Measurements from ENCODE around the gene HSPA1A. TPM values are rescaled to one million over a fixed set of nuclear protein-coding genes. Genes with fewer than 3 reads are reported as not detected.
A peak's percentile ranks its signal among the peaks of the same experiment; 100 is the strongest.
"Not testable (repeated sequence)": the region's sequence is repeated elsewhere in the genome, so short reads cannot be mapped to it uniquely, and the experiment has no call there.

HSPA1A gene
- total RNA-seq, 1 donor from 2014 or later: 67.4 TPM

DNA sequence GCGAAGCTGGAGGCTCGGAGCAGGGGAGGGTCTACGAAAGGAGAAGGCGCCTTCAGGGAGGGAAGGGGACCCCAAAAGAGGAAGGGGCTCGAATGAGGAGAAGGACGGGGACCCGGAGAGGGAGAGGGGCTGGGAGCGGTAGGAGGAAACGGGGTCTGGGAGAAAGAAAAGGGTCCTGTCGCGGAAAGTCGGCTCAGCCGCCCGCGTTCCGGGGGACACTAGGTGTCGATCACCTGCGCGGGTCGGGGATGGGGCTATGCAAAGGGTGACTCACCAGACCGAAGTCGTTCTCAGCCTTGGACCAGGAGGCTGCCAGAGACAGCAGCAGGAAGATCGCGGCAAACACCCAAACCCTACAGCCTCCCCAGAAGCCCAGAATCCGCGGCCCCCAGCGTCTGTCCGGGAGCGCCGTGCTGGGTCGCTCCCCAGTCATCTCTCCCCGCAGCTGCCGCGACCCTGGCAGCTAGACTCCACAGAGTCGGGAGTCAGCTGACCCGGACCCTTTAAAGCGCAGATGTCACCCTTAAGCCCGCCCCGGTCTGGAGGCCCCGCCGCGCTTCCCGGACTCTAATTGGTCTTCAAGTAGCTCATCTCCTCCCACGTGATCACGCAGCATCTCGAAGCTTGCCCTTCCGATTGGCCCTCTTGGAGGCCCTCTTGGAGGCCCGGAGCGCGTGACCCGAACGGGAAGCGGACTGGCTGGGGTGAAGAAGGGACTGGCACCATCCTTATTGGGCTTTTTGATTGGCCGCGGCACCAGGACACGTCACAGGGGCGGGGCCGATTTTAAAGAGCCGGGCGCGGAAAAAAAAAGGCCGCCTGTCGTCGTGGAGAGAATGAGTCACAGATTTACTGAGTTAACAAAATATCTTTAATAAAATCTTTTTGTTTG, 47.2 kb downstream of the HSPA1A start, which contains the start of gene NEU1:
NEU1 (minus strand) TSS at position 478 of the 892 bp plus-strand sequence; CDS start at position 433, 45 bp downstream.
- peak; percentile 99 to 100 for DNase-seq (ENCODE audit: low read depth in 2 of 2)

GRCh38 chr6:31864123-31864562, 48.8 kb downstream of the HSPA1A start:
- DNase-seq (ENCODE audit: low read depth in 2 of 2): not testable (repeated sequence)

DNA sequence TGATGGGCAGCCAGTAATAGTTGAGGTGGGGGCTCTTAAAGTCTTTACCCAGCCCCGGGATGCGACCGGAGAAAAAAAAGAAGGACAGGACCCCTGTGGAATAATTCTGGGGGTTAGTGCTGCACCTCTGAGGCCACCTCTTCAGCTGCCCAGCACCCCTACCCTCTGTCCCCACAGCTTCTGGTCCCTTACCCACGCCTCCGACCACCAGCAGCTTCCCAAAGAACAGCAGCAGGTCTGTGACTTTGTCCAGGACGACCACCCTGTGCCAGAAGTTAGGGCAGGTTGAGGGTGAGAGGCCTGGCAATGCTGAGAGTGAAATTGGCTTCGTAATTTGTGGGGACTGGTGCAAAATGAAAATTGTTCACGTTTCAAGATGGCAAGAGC, 49.5 kb downstream of the HSPA1A start:
- DNase-seq (ENCODE audit: low read depth in 2 of 2): no peak

GRCh38 chr6:31865205-31866118, 50.1 kb downstream of the HSPA1A start:
- no peak for DNase-seq (ENCODE audit: low read depth in 2 of 2)

Other genes starting within 250 kb of the HSPA1A start
- gene LTA, start 243.3 kb upstream of the HSPA1A start, total RNA-seq: not detected in 2 replicates
- gene TNF, start 240.0 kb upstream of the HSPA1A start, total RNA-seq: not detected in 2 replicates
- gene LTB, start 233.1 kb upstream of the HSPA1A start, total RNA-seq: 6.4 and 11.8 TPM in 2 replicates
- gene LST1, start 229.3 kb upstream of the HSPA1A start, total RNA-seq: 0.51 TPM in 1 of 2 replicates, not detected in the other
- not detected in 2 replicates for gene NCR3, start 222.5 kb upstream of the HSPA1A start, total RNA-seq
- gene AIF1, start 200.3 kb upstream of the HSPA1A start, total RNA-seq: 0.13 TPM in 2 replicates
- 19.8 and 35.0 TPM in 2 replicates for gene PRRC2A, start 194.8 kb upstream of the HSPA1A start, total RNA-seq
- gene BAG6, start 162.9 kb upstream of the HSPA1A start, total RNA-seq: 86.7 and 158 TPM in 2 replicates
- 0.39 and 0.51 TPM in 2 replicates for gene APOM, start 159.6 kb upstream of the HSPA1A start, total RNA-seq
- 15.8 and 22.9 TPM in 2 replicates for gene C6orf47, start 154.8 kb upstream of the HSPA1A start, total RNA-seq
- gene GPANK1, start 150.5 kb upstream of the HSPA1A start, total RNA-seq: 9.0 and 11.5 TPM in 2 replicates
- gene CSNK2B, start 149.5 kb upstream of the HSPA1A start, total RNA-seq: 76.5 and 99.5 TPM in 2 replicates
- 0.64 and 2.0 TPM in 2 replicates for gene LY6G5B, start 145.6 kb upstream of the HSPA1A start, total RNA-seq
- gene LY6G5C, start 134.5 kb upstream of the HSPA1A start, total RNA-seq: 1.2 and 1.9 TPM in 2 replicates
- gene ABHD16A, start 112.2 kb upstream of the HSPA1A start, total RNA-seq: 43.8 and 59.8 TPM in 2 replicates
- not detected in 2 replicates for gene LY6G6F, start 108.7 kb upstream of the HSPA1A start, total RNA-seq
- not detected in 2 replicates for gene LY6G6D, start 100.2 kb upstream of the HSPA1A start, total RNA-seq
- not detected in 2 replicates for gene LY6G6C, start 93.8 kb upstream of the HSPA1A start, total RNA-seq
- not detected in 2 replicates for gene MPIG6B, start 92.2 kb upstream of the HSPA1A start, total RNA-seq
- gene DDAH2, start 86.2 kb upstream of the HSPA1A start, total RNA-seq: 108 and 125 TPM in 2 replicates
- 464 and 694 TPM in 2 replicates for gene CLIC1, start 79.0 kb upstream of the HSPA1A start, total RNA-seq
- 2.8 and 4.5 TPM in 2 replicates for gene MSH5, start 75.5 kb upstream of the HSPA1A start, total RNA-seq
- 2.0 and 3.3 TPM in 2 replicates for gene SAPCD1, start 52.9 kb upstream of the HSPA1A start, total RNA-seq
- gene VWA7, start 38.2 kb upstream of the HSPA1A start, total RNA-seq: under 0.01 and 0.13 TPM in 2 replicates
- 48.1 and 53.7 TPM in 2 replicates for gene VARS1, start 19.8 kb upstream of the HSPA1A start, total RNA-seq
- 29.5 and 39.2 TPM in 2 replicates for gene LSM2, start 8.6 kb upstream of the HSPA1A start, total RNA-seq
- 1.2 and 1.4 TPM in 2 replicates for gene HSPA1L, start 260 bp upstream of the HSPA1A start, total RNA-seq
- gene HSPA1B, start 12.2 kb downstream of the HSPA1A start, total RNA-seq: 27.6 and 37.1 TPM in 2 replicates
- 50.2 and 73.0 TPM in 2 replicates for gene NEU1, start 47.3 kb downstream of the HSPA1A start, total RNA-seq
- under 0.01 TPM in 2 replicates for gene SLC44A4, start 63.5 kb downstream of the HSPA1A start, total RNA-seq
- 25.9 and 37.4 TPM in 2 replicates for gene EHMT2, start 82.2 kb downstream of the HSPA1A start, total RNA-seq
- gene ZBTB12, start 86.5 kb downstream of the HSPA1A start, total RNA-seq: 2.2 and 3.0 TPM in 2 replicates
- gene C2, start 112.2 kb downstream of the HSPA1A start, total RNA-seq: 0.13 TPM in 1 of 2 replicates, not detected in the other
- 0.13 and 0.51 TPM in 2 replicates for gene CFB, start 130.6 kb downstream of the HSPA1A start, total RNA-seq
- 58.3 and 77.6 TPM in 2 replicates for gene NELFE, start 143.4 kb downstream of the HSPA1A start, total RNA-seq
- gene SKIC2, start 143.6 kb downstream of the HSPA1A start, total RNA-seq: 25.4 and 33.5 TPM in 2 replicates
- 6.4 and 8.0 TPM in 2 replicates for gene DXO, start 156.6 kb downstream of the HSPA1A start, total RNA-seq
- 0.90 and 1.4 TPM in 2 replicates for gene C4A, start 166.5 kb downstream of the HSPA1A start, total RNA-seq
- 0.38 and 0.77 TPM in 2 replicates for gene C4B, start 199.3 kb downstream of the HSPA1A start, total RNA-seq
- not detected in 2 replicates for gene CYP21A2, start 222.9 kb downstream of the HSPA1A start, total RNA-seq